HG02588 (cell line): Measurements from ENCODE around the gene NES.

Experiments
- ATAC-seq: cut with Tn5 transposase; IDR thresholded peaks from one replicate; pipeline ENCODE4 v1.9.1; 2021; ENCODE audit warnings: mild to moderate bottlenecking, moderate library complexity; ENCODE audit not compliant: unreplicated experiment

Gene NES

DNA sequence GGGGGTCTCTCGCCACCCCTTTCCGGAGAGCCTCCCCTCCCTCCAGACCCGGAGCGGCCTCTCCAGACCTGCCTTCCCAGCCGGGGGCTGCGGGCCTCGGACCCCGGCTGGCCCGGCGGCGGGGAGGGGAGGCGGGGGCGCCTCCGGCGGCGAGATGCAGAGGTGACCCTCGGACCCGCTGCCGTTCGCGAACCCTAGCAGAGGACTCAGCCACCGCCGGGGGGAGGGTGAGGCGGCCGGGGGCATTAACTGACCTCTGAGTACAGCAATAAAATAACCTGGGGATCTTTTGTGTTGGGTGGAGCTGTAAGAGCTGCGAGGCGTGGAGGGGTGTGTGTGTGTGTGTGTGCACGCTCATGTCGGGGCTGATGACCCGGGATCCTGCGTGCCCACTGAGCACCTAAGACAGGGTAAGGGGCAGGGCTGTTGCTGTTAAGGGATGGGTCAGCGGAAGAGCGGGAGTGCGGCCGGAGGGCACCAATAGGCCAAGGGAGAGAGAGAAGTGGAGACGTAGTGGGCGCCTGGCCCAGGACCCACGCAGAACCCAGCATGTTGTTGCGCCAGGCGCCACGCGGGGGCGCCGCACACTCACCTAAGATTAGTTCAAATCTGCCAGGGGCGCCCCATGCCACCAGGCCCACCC lies 51.6 kb downstream of the NES start:
- ATAC-seq, result no peak

DNA sequence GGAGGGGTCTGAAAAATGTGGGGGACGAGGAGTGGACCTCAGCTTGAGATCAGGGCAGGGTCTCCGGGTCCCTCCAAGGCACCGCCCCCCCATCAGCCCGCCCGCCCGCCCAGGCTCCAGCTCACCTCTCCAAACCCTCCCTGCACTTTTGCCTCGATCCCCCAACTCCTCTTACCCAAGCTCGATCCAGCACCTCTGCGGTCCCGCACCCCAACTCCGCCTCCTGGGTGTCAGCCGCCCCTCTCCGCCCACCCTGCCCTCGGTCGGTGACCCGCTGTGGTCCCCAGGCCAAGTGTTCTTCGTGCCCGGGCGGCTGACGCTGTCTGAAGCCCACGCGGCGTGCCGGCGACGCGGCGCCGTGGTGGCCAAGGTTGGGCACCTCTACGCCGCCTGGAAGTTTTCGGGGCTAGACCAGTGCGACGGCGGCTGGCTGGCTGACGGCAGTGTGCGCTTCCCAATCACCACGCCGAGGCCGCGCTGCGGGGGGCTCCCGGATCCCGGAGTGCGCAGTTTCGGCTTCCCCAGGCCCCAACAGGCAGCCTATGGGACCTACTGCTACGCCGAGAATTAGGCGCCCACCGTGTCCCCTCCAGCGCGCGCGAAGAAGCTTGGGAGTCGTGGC lies 52.3 kb downstream of the NES start:
- ATAC-seq, result no peak

GRCh38 chr1:156623946-156624813 lies 53.0 kb downstream of the NES start:
- ATAC-seq, result no peak

DNA sequence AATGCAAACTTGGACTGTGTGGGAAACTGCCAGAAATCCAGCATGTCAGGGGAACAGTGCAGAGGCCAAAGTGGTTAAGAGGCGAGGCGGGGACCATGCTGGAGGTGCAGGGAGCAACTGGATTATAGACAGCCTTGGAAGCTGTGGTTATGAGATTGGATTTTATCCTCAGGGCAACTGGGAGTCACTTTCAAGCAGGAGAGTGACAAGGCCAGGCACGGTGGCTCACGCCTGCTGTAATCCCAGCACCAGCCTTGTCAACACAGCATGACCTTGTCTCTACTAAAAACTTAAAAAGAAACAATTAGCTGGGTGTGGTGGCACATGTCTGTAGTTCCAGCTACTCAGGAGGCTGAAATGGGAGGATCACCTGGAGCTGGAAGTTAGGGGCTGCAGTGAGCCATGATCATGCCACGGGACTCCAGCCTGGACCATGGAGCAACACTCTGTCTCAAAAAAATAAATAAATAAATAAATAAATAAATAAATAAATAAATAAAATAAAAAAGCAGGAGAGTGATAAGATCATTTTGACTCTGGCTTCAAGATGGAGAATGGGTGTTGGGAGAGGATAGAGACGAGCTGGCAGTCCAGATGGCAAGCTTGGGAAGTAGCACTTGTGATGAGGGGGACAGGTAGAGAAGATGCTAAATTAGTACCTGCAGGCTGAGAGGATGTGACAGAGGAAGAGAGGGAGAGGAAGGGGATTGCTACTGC lies 54.5 kb downstream of the NES start:
- no peak for ATAC-seq

DNA sequence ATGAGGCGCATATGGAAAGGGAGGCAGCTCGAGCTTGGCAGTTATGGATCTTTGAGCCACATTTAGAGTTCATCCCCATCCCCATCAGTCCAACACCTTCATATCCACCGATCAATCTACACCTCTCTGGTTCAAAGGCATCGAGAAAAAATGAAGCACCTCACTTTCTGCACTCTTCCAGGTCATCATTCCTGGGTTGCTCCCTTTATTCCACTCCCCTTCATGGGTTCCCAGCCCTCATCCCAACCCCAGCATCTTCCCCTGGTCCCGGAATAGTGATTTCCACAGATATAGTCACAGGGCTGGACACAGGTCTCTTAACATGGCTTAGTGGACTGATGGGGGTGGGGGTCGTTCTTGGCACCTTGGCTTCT lies 57.6 kb downstream of the NES start:
- ATAC-seq, result no peak

GRCh38 chr1:156618853-156619581 lies 58.2 kb downstream of the NES start, which contains the start of gene HAPLN2:
Gene HAPLN2 (plus strand): TSS chr1:156619415. CDS start chr1:156623491, 4,076 bp downstream.
- no peak for ATAC-seq
